GM23338 (cell line): Measurements from ENCODE around the gene TBL1XR1. TPM values are rescaled to one million over a fixed set of nuclear protein-coding genes. Genes with fewer than 3 reads are reported as not detected.

Experiments
- ATAC-seq: fragments of 200-7000 bp; cut with Tn5 transposase; 3 replicates; pipeline ENCODE4 v1.9.1; 2020
- DNase-seq: peaks from one replicate; pipeline ENCODE4 v3.0.0-alpha.2; 2015; ENCODE audit warnings: low spot score
- H2AFZ ChIP-seq: fragments of 200-600 bp; sonication (generic); 2 replicates; pipeline ENCODE4 v1.8.0; 2016; ENCODE audit warnings: antibody characterized with exemption, mild to moderate bottlenecking, moderate library complexity
- H3F3A ChIP-seq: fragments of 200-600 bp; sonication (generic); replicated peaks from 2 replicates; pipeline ENCODE4 v1.8.0; 2017; ENCODE audit warnings: antibody characterized with exemption, mixed run types, low read depth
- H3K27ac ChIP-seq: fragments of 200-600 bp; sonication (generic); 2 replicates; pipeline ENCODE4 v1.6.1; 2016; ENCODE audit warnings: low read depth
- H3K27me3 ChIP-seq: fragments of 200-600 bp; sonication (generic); 2 replicates; pipeline ENCODE4 v1.8.0; 2016; ENCODE audit warnings: mild to moderate bottlenecking, mixed run types, moderate library complexity; ENCODE audit not compliant: insufficient read depth
- H3K36me3 ChIP-seq: fragments of 200-600 bp; sonication (generic); 2 replicates; pipeline ENCODE4 v1.8.0; 2016; ENCODE audit warnings: mild to moderate bottlenecking; ENCODE audit not compliant: insufficient read depth
- H3K4me1 ChIP-seq: fragments of 200-600 bp; sonication (generic); 2 replicates; pipeline ENCODE4 v1.8.0; 2016; ENCODE audit warnings: mild to moderate bottlenecking, moderate library complexity; ENCODE audit not compliant: insufficient read depth
- H3K4me2 ChIP-seq: fragments of 200-600 bp; sonication (generic); 2 replicates; pipeline ENCODE4 v1.7.1; 2017; ENCODE audit warnings: mixed run types
- H3K4me3 ChIP-seq: fragments of 200-600 bp; sonication (generic); 2 replicates; pipeline ENCODE4 v1.6.1; 2016; ENCODE audit warnings: mixed run types
- H3K79me2 ChIP-seq: fragments of 200-600 bp; sonication (generic); replicated peaks from 2 replicates; pipeline ENCODE4 v1.8.0; 2017; ENCODE audit warnings: mild to moderate bottlenecking; ENCODE audit not compliant: insufficient read depth
- H3K9me2 ChIP-seq: fragments of 200-600 bp; sonication (generic); 2 replicates; pipeline ENCODE4 v1.8.0; 2017; ENCODE audit not compliant: insufficient read depth
- H4K20me1 ChIP-seq: fragments of 200-600 bp; sonication (generic); replicated peaks from 2 replicates; pipeline ENCODE4 v1.8.0; 2017; ENCODE audit warnings: mild to moderate bottlenecking; ENCODE audit not compliant: insufficient read depth
- H3K27ac Mint-ChIP-seq: 2 replicates; pipeline ENCODE4 v1.8.0; 2020; ENCODE audit warnings: inconsistent platforms, mild to moderate bottlenecking, moderate library complexity, mixed read lengths
- H3K27me3 Mint-ChIP-seq: 3 replicates; pipeline ENCODE4 v1.8.0; 2022; ENCODE audit warnings: low read depth, mild to moderate bottlenecking, moderate library complexity, mixed read lengths, inconsistent platforms; ENCODE audit not compliant: insufficient read depth, poor library complexity
- H3K36me3 Mint-ChIP-seq: 3 replicates; pipeline ENCODE4 v1.8.0; 2021; ENCODE audit warnings: low read depth, mild to moderate bottlenecking, inconsistent platforms, moderate library complexity, mixed read lengths
- H3K4me1 Mint-ChIP-seq: 3 replicates; pipeline ENCODE4 v1.8.0; 2020; ENCODE audit warnings: mild to moderate bottlenecking, inconsistent platforms, mixed read lengths
- H3K4me3 Mint-ChIP-seq: 3 replicates; pipeline ENCODE4 v1.8.0; 2021; ENCODE audit warnings: moderate library complexity, mild to moderate bottlenecking, inconsistent platforms, mixed read lengths
- H3K9me3 Mint-ChIP-seq: 3 replicates; pipeline ENCODE4 v1.8.0; 2020; ENCODE audit warnings: moderate library complexity, mild to moderate bottlenecking, inconsistent platforms, mixed read lengths
- CREB1 ChIP-seq: fragments of 250-450 bp; sonication (Bioruptor Pico); IDR thresholded peaks from 2 replicates; pipeline ENCODE4 v1.5.0; 2020; ENCODE audit warnings: low read depth, mild to moderate bottlenecking, moderate library complexity
- EZH2phosphoT487 ChIP-seq: fragments of 200-600 bp; sonication (generic); IDR thresholded peaks from one replicate; pipeline ENCODE4 v1.8.1; 2018; ENCODE audit warnings: antibody characterized with exemption; ENCODE audit not compliant: unreplicated experiment
- JUNB ChIP-seq: IDR thresholded peaks from one replicate; pipeline ENCODE4 v1.6.1; 2016; ENCODE audit warnings: antibody characterized with exemption; ENCODE audit not compliant: unreplicated experiment
- NANOG ChIP-seq: IDR thresholded peaks from 2 replicates; pipeline ENCODE4 v1.6.1; 2016; ENCODE audit warnings: antibody characterized with exemption, borderline replicate concordance
- POLR2AphosphoS5 ChIP-seq: IDR thresholded peaks from 2 replicates; pipeline ENCODE4 v1.6.1; 2016; ENCODE audit warnings: antibody characterized with exemption, low read depth
- STAT1 ChIP-seq: IDR thresholded peaks from one replicate; pipeline ENCODE4 v1.6.1; 2016; ENCODE audit warnings: antibody characterized with exemption; ENCODE audit not compliant: unreplicated experiment
- ZNF114 ChIP-seq: fragments of 250-450 bp; sonication (Bioruptor Pico); IDR thresholded peaks from 2 replicates; pipeline ENCODE4 v1.5.0; 2020; ENCODE audit warnings: mild to moderate bottlenecking, moderate library complexity
- ZNF331 ChIP-seq: fragments of 250-450 bp; sonication (Bioruptor Pico); IDR thresholded peaks from 2 replicates; pipeline ENCODE4 v1.5.0; 2020; ENCODE audit warnings: low read depth, mild to moderate bottlenecking, moderate library complexity
- polyA plus RNA-seq: library from polyadenylated mRNA; unstranded; fragments of >200 nt; fragmentation: Nextera tagmentation; extraction: Ambion mirVana; gene quantifications from 2 replicates; pipeline ENCODE4 v1.2.1, GENCODE V29; 2016
- total RNA-seq: library from RNA; depleted of rRNA; stranded (reverse); fragments of >200 nt; shearing (Covaris generic); gene quantifications from 2 replicates; pipeline ENCODE4 v1.2.3, GENCODE V29; 2014
- TF ChIP-seq, protein P1 (sequence below): fragments of 250-450 bp; sonication (Bioruptor Pico); IDR thresholded peaks from 2 replicates; pipeline ENCODE4 v1.5.0; 2020; ENCODE audit warnings: mild to moderate bottlenecking, moderate library complexity
- TF ChIP-seq, protein P2 (sequence below): IDR thresholded peaks from 2 replicates; pipeline ENCODE4 v1.6.1; 2016; ENCODE audit warnings: antibody characterized with exemption
- TF ChIP-seq, protein P3 (sequence below), 2 experiments: fragments of 200-600 bp in 1 of 2; sonication (generic) in 1 of 2; conservative IDR thresholded peaks; 2 replicates each; pipeline versions ENCODE4 v1.5.1 to v1.6.1; 2016 to 2017; ENCODE audit warnings: antibody characterized with exemption in 2 of 2, low read depth in 2 of 2, mild to moderate bottlenecking in 2 of 2, moderate library complexity in 1 of 2

Gene TBL1XR1
- total and polyA plus RNA-seq, 2 experiments from 2014 or later = 49.6 to 122 TPM

DNA sequence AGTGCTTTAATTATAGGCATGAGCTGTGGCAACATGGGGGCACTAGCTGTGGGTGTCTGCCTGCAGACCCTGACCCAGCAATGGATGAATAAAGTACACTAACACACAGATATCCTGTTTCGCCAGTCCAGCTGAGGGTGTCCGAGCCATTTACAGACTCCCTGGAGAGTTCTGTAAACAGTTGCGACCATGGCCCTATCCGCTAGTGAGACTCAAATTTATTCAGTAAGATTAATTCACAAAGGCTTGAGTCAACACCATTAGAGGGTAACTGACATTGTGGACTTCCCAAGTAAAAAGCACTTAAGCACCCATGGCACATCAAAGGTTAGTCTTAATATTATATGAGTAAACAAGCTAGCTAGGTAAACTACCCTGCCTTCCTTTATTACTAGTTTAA lies 161.6 kb downstream of the TBL1XR1 start (continued):
- TF ChIP-seq, protein P1, sequence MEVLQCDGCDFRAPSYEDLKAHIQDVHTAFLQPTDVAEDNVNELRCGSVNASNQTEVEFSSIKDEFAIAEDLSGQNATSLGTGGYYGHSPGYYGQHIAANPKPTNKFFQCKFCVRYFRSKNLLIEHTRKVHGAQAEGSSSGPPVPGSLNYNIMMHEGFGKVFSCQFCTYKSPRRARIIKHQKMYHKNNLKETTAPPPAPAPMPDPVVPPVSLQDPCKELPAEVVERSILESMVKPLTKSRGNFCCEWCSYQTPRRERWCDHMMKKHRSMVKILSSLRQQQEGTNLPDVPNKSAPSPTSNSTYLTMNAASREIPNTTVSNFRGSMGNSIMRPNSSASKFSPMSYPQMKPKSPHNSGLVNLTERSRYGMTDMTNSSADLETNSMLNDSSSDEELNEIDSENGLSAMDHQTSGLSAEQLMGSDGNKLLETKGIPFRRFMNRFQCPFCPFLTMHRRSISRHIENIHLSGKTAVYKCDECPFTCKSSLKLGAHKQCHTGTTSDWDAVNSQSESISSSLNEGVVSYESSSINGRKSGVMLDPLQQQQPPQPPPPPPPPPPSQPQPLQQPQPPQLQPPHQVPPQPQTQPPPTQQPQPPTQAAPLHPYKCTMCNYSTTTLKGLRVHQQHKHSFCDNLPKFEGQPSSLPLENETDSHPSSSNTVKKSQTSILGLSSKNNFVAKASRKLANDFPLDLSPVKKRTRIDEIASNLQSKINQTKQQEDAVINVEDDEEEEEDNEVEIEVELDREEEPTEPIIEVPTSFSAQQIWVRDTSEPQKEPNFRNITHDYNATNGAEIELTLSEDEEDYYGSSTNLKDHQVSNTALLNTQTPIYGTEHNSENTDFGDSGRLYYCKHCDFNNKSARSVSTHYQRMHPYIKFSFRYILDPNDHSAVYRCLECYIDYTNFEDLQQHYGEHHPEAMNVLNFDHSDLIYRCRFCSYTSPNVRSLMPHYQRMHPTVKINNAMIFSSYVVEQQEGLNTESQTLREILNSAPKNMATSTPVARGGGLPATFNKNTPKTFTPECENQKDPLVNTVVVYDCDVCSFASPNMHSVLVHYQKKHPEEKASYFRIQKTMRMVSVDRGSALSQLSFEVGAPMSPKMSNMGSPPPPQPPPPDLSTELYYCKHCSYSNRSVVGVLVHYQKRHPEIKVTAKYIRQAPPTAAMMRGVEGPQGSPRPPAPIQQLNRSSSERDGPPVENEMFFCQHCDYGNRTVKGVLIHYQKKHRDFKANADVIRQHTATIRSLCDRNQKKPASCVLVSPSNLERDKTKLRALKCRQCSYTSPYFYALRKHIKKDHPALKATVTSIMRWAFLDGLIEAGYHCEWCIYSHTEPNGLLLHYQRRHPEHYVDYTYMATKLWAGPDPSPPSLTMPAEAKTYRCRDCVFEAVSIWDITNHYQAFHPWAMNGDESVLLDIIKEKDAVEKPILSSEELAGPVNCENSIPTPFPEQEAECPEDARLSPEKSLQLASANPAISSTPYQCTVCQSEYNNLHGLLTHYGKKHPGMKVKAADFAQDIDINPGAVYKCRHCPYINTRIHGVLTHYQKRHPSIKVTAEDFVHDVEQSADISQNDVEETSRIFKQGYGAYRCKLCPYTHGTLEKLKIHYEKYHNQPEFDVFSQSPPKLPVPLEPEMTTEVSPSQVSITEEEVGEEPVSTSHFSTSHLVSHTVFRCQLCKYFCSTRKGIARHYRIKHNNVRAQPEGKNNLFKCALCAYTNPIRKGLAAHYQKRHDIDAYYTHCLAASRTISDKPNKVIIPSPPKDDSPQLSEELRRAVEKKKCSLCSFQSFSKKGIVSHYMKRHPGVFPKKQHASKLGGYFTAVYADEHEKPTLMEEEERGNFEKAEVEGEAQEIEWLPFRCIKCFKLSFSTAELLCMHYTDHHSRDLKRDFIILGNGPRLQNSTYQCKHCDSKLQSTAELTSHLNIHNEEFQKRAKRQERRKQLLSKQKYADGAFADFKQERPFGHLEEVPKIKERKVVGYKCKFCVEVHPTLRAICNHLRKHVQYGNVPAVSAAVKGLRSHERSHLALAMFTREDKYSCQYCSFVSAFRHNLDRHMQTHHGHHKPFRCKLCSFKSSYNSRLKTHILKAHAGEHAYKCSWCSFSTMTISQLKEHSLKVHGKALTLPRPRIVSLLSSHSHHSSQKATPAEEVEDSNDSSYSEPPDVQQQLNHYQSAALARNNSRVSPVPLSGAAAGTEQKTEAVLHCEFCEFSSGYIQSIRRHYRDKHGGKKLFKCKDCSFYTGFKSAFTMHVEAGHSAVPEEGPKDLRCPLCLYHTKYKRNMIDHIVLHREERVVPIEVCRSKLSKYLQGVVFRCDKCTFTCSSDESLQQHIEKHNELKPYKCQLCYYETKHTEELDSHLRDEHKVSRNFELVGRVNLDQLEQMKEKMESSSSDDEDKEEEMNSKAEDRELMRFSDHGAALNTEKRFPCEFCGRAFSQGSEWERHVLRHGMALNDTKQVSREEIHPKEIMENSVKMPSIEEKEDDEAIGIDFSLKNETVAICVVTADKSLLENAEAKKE = no peak
- no peak for TF ChIP-seq EZH2phosphoT487
- no peak for TF ChIP-seq JUNB
- TF ChIP-seq, protein P2, sequence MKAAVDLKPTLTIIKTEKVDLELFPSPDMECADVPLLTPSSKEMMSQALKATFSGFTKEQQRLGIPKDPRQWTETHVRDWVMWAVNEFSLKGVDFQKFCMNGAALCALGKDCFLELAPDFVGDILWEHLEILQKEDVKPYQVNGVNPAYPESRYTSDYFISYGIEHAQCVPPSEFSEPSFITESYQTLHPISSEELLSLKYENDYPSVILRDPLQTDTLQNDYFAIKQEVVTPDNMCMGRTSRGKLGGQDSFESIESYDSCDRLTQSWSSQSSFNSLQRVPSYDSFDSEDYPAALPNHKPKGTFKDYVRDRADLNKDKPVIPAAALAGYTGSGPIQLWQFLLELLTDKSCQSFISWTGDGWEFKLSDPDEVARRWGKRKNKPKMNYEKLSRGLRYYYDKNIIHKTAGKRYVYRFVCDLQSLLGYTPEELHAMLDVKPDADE = no peak
- TF ChIP-seq CREB1 = no peak
- TF ChIP-seq ZNF331 = no peak
- TF ChIP-seq ZNF114 (CRISPR knock-in tag) = no peak
- no peak for TF ChIP-seq STAT1

DNA sequence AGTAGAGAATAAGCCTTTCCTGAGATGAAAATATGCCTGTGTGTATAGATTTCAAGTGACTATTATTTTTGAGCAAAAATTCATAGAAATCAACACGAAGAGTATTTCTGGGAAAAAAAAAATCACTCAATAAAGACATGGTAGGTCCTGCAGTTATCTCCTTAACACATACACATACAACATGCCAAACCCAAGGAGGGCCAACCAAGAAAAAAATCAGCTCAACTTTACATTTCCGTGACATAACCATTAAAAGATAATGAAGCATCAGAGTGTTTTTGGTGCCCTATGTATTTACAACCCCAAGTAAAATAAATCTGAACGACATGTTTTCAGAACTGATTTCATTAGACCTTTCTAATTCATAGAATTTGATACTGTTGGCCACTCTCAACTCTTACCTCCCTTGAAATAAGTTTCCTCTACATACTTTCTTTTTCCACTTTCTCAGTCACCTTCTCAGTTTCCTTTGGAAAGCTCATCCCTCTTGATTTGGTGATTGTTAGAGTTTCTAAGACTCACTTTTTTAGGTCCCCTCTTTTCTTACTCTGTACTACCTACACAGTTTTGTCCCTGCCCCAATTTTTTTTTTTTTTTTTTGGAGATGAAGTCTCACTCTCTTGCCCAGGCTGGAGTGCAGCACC lies 162.3 kb downstream of the TBL1XR1 start:
- Mint-ChIP-seq H3K27me3 (peaks cover 1% of the 10 kb centered on the region), H3K27ac (no peak overlapping the region; the same call in 1 of the 2 replicates), H3K4me3 (no peak overlapping the region), H3K4me1 (peaks cover 9% of the 10 kb centered on the region; the same call in 2 of the 3 replicates), H3K36me3 (peaks cover 65% of the 10 kb centered on the region), H3K9me3 (no peaks in the 10 kb centered on the region)
- Histone ChIP-seq H3K4me3 (no peak overlapping the region), H2AFZ (no peak overlapping the region), H3K36me3 (peaks cover 27% of the 10 kb centered on the region), H3K4me1 (peaks cover 5% of the 10 kb centered on the region; the same call in 1 of the 2 replicates), H4K20me1 (peaks cover 9% of the 10 kb centered on the region; the same call in 1 of the 2 replicates), H3K79me2 (peaks cover 4% of the 10 kb centered on the region; the same call in 1 of the 2 replicates), H3K27me3 (no peaks in the 10 kb centered on the region), H3K9me2 (no peaks in the 10 kb centered on the region), H3K4me2 (no peak overlapping the region), H3F3A (no peaks in the 10 kb centered on the region), H3K27ac (no peak overlapping the region)
- no peak for DNase-seq
- no peak for ATAC-seq
- TF ChIP-seq, protein P3, sequence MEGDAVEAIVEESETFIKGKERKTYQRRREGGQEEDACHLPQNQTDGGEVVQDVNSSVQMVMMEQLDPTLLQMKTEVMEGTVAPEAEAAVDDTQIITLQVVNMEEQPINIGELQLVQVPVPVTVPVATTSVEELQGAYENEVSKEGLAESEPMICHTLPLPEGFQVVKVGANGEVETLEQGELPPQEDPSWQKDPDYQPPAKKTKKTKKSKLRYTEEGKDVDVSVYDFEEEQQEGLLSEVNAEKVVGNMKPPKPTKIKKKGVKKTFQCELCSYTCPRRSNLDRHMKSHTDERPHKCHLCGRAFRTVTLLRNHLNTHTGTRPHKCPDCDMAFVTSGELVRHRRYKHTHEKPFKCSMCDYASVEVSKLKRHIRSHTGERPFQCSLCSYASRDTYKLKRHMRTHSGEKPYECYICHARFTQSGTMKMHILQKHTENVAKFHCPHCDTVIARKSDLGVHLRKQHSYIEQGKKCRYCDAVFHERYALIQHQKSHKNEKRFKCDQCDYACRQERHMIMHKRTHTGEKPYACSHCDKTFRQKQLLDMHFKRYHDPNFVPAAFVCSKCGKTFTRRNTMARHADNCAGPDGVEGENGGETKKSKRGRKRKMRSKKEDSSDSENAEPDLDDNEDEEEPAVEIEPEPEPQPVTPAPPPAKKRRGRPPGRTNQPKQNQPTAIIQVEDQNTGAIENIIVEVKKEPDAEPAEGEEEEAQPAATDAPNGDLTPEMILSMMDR (conservative IDR thresholded peaks at IDR 0.05; ENCODE audit: low read depth in 2 of 2) = no peak
- TF ChIP-seq NANOG (no peak), POLR2AphosphoS5 (no peak), CREB1 (no peak)
- TF ChIP-seq, protein P2 = no peak
